Suprapubic skin (tissue), 4 donors: Measurements from ENCODE around the gene ZNF24. TPM values are rescaled to one million over a fixed set of nuclear protein-coding genes. Genes with fewer than 3 reads are reported as not detected.

Experiments
- DNase-seq, 2 donors: peaks; one replicate each; pipeline ENCODE4 v3.0.0-alpha.2; 2019; ENCODE audit warnings: low spot score in 2 of 2
- H3K27ac ChIP-seq: fragments of 200-600 bp; sonication (generic); one replicate; pipeline ENCODE4 v1.5.1; 2019
- H3K27me3 ChIP-seq: fragments of 200-600 bp; sonication (generic); one replicate; pipeline ENCODE4 v1.5.1; 2019
- H3K36me3 ChIP-seq: fragments of 200-600 bp; sonication (generic); one replicate; pipeline ENCODE4 v1.5.1; 2019
- H3K4me1 ChIP-seq: fragments of 200-600 bp; sonication (generic); one replicate; pipeline ENCODE4 v1.5.1; 2019
- H3K4me3 ChIP-seq: fragments of 200-600 bp; sonication (generic); one replicate; pipeline ENCODE4 v1.5.1; 2019; ENCODE audit warnings: mild to moderate bottlenecking
- H3K9me3 ChIP-seq: fragments of 200-600 bp; sonication (generic); one replicate; pipeline ENCODE4 v1.5.1; 2019
- CTCF ChIP-seq, 2 donors: fragments of 200-600 bp in 1 of 2; fragments of 450-650 bp in 1 of 2; sonication (generic) in 1 of 2; IDR thresholded peaks; one replicate each; pipeline ENCODE4 v1.5.1; 2016 to 2019; ENCODE audit warnings: antibody characterized with exemption in 2 of 2, mild to moderate bottlenecking in 1 of 2, moderate library complexity in 1 of 2
- EP300 ChIP-seq: sonication (generic); formaldehyde crosslinking; IDR thresholded peaks from one replicate; pipeline ENCODE4 v1.6.1; 2017; ENCODE audit warnings: antibody characterized with exemption
- POLR2A ChIP-seq, 2 donors: fragments of 450-650 bp; IDR thresholded peaks; one replicate each; pipeline ENCODE4 v1.6.1; 2017; ENCODE audit warnings: antibody characterized with exemption in 2 of 2, mild to moderate bottlenecking in 2 of 2, moderate library complexity in 2 of 2
- POLR2AphosphoS5 ChIP-seq, 3 donors: sonication (generic); formaldehyde crosslinking; IDR thresholded peaks; one replicate each; pipeline ENCODE4 v1.6.1; 2017; ENCODE audit warnings: antibody characterized with exemption in 3 of 3
- WGBS: methylation state at CpG from one replicate; pipeline ENCODE4 v1.1.5; 2018; 5-methylcytosine and 5-hydroxymethylcytosine counted together
- total RNA-seq, 4 donors: library from RNA; depleted of rRNA; stranded (reverse); fragments of >200 nt; gene quantifications; one replicate each; pipeline ENCODE4 v1.1.0, GENCODE V29; 2016

Gene ZNF24
- total RNA-seq, 4 donors from 2014 or later = 28.9 to 46.4 (median 37.4) TPM

- H3K9me3 ChIP-seq = no peaks in the 10 kb centered on the region
- TF ChIP-seq CTCF (IDR thresholded peaks at IDR 0.05) (no peak), POLR2AphosphoS5 (IDR thresholded peaks at IDR 0.05) (no peak), EP300 (no peak), POLR2A (IDR thresholded peaks at IDR 0.05) (no peak)
- no peak for DNase-seq
- WGBS = 71% methylated on average over 3 of the region's 3 CpGs
- no peaks in the 10 kb centered on the region for H3K27me3 ChIP-seq
- H3K36me3 ChIP-seq = no peaks in the 10 kb centered on the region
- no peaks in the 10 kb centered on the region for H3K4me1 ChIP-seq
- H3K27ac ChIP-seq = no peak overlapping the region
- no peak overlapping the region for H3K4me3 ChIP-seq
Measured at GRCh38 chr18:35322486-35323458, 21.4 kb downstream of the ZNF24 start.

GRCh38 chr18:35311496-35311895 lies 32.7 kb downstream of the ZNF24 start:
- H3K27me3 ChIP-seq = no peaks in the 10 kb centered on the region
- H3K36me3 ChIP-seq = peaks cover 14% of the 10 kb centered on the region
- no peaks in the 10 kb centered on the region for H3K4me1 ChIP-seq
- 41% methylated on average over 2 of the region's 2 CpGs for WGBS
- H3K9me3 ChIP-seq = peaks cover 19% of the 10 kb centered on the region
- TF ChIP-seq CTCF (IDR thresholded peaks at IDR 0.05) (no peak), EP300 (no peak), POLR2A (IDR thresholded peaks at IDR 0.05) (no peak), POLR2AphosphoS5 (IDR thresholded peaks at IDR 0.05) (no peak)
- no peak overlapping the region for H3K4me3 ChIP-seq
- H3K27ac ChIP-seq = no peak overlapping the region
- DNase-seq = no peak

GRCh38 chr18:35306588-35307250 lies 37.5 kb downstream of the ZNF24 start:
- H3K9me3 ChIP-seq = peaks cover 39% of the 10 kb centered on the region
- H3K4me1 ChIP-seq = no peaks in the 10 kb centered on the region
- no peak overlapping the region for H3K27ac ChIP-seq
- no peaks in the 10 kb centered on the region for H3K27me3 ChIP-seq
- 95% methylated on average over 5 of the region's 5 CpGs for WGBS
- H3K36me3 ChIP-seq = peaks cover 46% of the 10 kb centered on the region
- no peak for DNase-seq
- H3K4me3 ChIP-seq = no peak overlapping the region
- no peak for TF ChIP-seq POLR2AphosphoS5 (IDR thresholded peaks at IDR 0.05)
- TF ChIP-seq POLR2A (IDR thresholded peaks at IDR 0.05) = no peak
- no peak for TF ChIP-seq EP300
- no peak for TF ChIP-seq CTCF (IDR thresholded peaks at IDR 0.05)

GRCh38 chr18:35303610-35304009 lies 40.6 kb downstream of the ZNF24 start:
- Histone ChIP-seq H3K4me3 (no peak overlapping the region), H3K27me3 (no peaks in the 10 kb centered on the region), H3K4me1 (no peaks in the 10 kb centered on the region), H3K27ac (no peak overlapping the region), H3K9me3 (peaks cover 43% of the 10 kb centered on the region), H3K36me3 (peaks cover 55% of the 10 kb centered on the region)
- TF ChIP-seq EP300 (no peak), POLR2AphosphoS5 (IDR thresholded peaks at IDR 0.05) (no peak), CTCF (IDR thresholded peaks at IDR 0.05) (no peak), POLR2A (IDR thresholded peaks at IDR 0.05) (no peak)
- WGBS = 93% methylated on average over 4 of the region's 4 CpGs
- DNase-seq = no peak

- 100% methylated on average over 2 of the region's 2 CpGs for WGBS
- Histone ChIP-seq H3K36me3 (peaks cover 27% of the 10 kb centered on the region), H3K9me3 (peaks cover 8% of the 10 kb centered on the region), H3K4me3 (no peak overlapping the region), H3K27me3 (no peaks in the 10 kb centered on the region), H3K27ac (no peak overlapping the region), H3K4me1 (peaks cover 15% of the 10 kb centered on the region)
- TF ChIP-seq POLR2A (IDR thresholded peaks at IDR 0.05) = no peak
- no peak for TF ChIP-seq CTCF (IDR thresholded peaks at IDR 0.05)
- DNase-seq = no peak
Measured at GRCh38 chr18:35296060-35296459, 48.2 kb downstream of the ZNF24 start.
